ENCODE measurements around the gene NOC3L. TPM values are rescaled to one million over a fixed set of nuclear protein-coding genes. Genes with fewer than 3 reads are reported as not detected.
"Not testable (repeated sequence)": the region's sequence is repeated elsewhere in the genome, so short reads cannot be mapped to it uniquely, and the experiment has no call there.

Gene NOC3L
- total RNA-seq, 1 donor from 2014 or later: 26.4 TPM

DNA sequence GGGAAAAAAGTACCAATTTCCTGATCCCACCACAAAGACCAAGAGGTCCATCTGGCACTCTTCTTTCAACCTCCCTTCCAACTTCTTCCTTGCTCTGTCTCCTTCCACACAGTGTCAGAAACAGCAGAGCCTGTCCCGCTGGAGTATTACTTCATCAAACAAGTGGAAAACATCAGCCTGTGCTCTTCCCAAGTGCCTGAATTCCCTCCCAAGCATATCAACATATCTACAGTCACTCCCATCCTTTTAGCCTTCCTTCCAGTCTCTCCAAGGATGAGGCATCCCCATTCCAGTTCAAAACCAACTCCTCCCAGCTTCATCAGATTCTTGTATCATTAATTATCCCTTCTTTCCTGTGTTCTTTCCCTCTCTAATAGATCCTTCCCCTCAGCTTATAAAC, 1.7 kb upstream of the NOC3L start:
- intact Hi-C loops (cut with micrococcal nuclease): loop anchor here (5.0 kb wide), 3 partner anchors 78 to 1198 kb away; partner anchors contain the start of genes CEP55 and SORBS1

DNA sequence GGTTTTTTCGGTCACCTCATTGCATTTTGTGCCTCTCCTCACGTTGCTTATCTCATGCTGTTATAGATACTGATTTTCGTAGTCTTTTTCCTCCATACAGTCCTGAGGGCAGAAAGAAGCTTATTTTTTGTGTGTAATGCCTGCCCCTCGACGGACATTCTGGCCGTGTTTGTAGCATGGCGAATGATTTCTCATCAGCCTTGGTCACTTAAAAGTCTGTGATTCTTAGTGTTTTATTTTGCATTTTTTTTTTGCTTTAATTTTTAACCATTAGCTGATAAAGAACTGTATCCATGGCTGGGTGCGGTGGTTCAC, 469 bp upstream of the NOC3L start:
- intact Hi-C loops (cut with micrococcal nuclease): loop anchor here (1.0 to 5.0 kb wide), 7 partner anchors 43 to 1514 kb away; partner anchors contain the start of genes CEP55, EXOC6 and SORBS1

DNA sequence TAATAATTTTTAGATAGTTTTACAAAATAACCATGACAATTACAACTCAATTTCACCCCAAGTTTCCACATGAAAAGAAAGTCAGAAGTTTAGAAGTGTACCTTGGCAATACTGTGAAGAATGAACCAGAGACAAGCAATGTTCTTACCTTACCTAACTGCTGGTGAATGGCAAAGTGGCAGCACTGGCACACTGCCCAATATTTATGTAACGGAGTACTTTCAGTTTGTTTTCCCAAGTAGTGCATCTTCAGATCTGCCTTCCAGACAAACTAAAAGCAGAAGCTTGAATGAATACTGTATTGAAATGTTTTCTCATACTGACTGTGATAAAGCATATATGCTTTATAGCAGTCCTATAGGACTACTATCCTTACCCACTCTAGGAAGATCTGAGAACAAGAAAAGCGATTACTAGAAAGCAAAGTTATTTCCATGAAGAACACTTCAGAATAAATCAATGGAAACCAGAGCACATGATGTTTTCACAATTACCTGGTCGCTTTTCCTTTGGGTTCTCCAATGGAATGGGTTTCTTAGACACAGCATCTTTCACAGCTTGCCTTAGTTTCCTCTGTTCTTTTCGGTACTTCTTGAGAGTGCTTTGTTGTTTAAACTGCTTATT, 1.5 kb downstream of the NOC3L start:
- intact Hi-C loops (cut with micrococcal nuclease): loop anchor here (5.0 kb wide), 3 partner anchors 81 to 1201 kb away; partner anchors contain the start of genes CEP55 and SORBS1

DNA sequence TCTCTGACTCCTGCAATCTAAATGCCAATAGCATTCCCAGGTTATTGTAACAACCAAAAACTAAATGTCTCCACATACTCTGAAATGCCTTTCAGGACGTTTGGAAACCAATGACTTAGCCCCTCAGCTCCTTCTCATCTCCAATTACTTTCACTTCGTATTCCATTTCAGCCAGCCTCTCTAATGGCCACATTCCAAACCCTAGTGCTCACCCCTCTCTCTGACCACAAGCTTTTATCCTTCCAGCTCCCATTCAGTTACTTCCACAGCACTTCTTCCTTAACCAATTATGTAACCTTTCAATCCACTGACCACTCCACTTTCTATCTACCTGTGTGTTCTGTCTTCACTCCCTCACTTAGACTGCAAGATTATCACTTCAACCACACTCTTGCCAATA, 4.3 kb downstream of the NOC3L start:
- intact Hi-C loops (cut with micrococcal nuclease): no loop called here

DNA sequence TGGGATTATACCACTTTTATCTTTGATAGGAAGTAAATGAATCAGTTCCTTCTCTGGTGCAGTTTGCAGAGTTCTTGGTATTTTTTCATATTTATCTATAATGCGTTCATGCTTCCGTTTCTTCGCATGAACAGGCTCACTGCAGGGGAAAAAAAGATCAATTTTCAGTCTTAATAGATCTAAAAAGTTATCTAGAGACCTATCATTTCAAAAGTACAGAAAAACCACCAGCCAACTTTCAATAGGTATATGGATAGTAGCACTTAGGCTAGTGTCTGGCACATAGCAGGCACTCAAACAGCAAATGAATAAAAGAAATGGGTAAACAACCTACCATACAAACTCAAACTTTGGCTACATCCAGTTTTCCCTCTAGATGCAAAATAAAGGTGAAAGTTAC, 5.5 kb downstream of the NOC3L start:
- intact Hi-C loops (cut with micrococcal nuclease): no loop called here

DNA sequence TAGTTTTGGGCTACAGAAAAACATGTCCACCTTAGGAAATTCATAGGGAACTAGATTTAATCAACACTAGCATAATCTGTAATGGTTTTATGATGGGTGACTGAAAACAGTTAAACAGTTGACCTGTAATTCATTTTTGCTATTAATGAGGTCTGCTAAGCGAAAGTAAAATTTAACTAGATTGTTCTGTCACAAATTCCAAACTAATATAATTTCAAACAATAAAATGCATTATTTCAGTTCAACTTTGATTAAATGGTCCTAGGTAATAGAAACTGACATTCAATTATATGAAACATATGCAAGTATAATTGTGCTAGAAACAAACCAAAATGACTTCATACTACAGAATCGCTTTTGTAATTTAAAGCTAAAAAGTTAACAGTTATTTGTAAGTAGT, 6.9 kb downstream of the NOC3L start:
- intact Hi-C loops (cut with micrococcal nuclease): no loop called here

DNA sequence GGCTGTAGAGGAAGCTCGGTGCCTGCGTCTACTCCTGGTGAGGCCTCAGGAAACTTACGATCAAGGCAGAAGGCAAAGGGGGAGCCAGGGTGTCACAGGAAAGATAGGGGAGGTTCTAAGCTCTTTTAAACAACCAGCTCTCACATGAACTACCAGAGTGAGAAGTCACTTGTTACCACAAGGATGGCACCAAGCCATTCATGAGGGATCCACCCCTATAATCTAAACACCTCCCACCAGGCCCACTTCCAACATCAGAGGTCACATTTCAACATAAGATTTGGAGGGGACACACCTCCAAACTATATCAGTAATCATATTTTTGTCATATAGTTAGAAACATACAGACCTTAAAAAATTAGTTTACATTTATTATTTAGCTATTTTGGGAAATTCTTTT, 9.4 kb downstream of the NOC3L start:
- intact Hi-C loops (cut with micrococcal nuclease): no loop called here

DNA sequence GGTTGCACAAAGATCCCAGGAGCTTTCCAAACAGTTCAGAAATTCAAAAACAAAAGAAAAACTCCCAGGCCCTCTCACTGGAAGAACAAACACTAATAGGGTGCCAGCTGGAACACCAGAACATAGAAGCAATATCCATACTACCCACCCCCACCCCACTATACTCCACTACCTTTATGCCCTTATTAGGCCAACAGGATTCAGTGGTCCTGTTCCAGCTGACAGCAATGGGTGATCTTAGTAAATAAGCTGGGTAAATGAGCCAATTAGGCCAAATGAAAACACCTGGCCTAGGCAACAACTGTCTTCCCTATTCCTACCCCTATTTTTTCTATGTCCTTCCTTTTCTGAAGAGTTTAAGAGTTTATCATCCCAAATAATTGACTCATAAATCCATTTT, 11.7 kb downstream of the NOC3L start:
- intact Hi-C loops (cut with micrococcal nuclease): no loop called here

DNA sequence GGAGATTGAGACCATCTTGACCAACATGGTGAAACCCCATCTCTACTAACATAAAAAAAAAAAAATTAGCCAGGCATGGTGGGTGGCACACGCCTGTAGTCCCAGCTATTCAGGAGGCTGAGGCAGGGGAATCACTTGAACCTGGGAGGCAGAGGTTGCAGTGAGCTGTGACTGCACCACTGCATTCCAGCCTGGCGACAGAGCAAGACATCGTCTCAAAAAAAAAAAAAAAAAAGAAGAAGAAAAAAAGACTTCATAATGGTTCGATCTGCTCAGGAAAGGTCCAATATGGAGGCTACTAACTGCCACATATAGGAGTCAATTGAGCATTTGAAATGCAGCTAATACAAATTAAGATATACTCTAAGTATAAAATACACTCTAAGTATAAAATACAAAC, 12.2 kb downstream of the NOC3L start:
- intact Hi-C loops (cut with micrococcal nuclease): not testable (repeated sequence)

DNA sequence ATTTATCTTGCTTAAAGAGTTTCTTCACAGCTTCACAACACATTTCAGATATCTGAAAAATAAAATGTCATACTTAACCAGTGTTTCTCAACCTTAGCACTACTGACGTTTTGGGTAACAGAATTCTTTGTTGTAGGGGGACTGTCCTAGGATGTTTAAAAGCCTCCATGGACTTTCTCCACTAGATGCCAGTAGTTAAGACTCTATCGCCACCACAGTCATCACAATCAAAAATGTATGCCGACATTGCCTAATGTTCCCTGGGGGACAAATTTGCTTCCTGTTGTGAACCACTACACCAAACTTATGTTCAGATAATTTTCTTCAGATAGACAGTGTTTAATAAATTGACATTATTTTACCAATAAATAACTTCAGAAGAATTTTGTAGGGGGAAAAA, 13.4 kb downstream of the NOC3L start:
- intact Hi-C loops (cut with micrococcal nuclease): no loop called here

DNA sequence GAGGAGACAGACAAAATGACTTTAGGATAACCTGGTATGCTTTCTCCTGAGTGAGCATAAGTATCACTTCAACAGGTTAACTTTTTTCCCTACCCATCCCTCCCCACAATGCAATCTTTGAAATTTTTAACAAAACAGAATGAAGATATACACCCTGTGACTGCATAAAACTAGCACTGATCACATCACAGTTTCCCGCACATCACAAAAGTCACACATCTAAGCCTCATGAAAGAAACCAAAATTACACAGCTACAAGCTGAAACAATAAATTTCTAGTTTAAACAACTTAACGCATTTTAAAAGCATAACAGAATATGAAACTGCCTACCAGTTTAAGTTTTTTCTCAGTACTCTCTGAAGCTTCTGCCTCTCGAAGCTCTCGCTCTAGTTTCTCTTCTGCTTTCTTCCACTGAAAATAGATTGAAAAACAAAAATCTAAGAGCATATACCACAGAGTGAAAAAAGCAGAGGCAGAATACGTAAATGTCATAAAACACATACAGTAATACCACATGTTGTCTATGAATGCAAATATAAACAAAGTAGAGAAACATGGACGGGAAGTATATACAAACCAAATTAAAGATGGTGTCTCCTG, 18.1 kb downstream of the NOC3L start:
- intact Hi-C loops (cut with micrococcal nuclease): no loop called here

DNA sequence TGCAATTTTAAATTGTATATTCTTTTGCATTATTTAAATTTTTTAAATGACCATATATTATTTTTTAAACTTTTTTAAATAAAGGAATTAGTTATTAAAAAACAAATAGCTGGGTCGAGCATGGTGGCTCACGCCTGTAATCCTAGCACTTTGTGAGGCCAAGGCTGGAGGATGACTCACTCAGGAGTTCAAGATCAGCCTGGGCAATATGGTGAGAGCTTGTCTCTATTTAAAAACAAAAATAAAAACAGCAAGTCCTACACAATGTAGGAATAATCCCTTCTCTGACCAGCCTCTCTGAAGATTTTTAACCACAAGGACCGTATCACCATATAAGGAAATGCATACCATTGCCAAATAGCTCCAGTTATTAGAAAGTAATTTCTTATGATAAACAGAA, 19.6 kb downstream of the NOC3L start:
- intact Hi-C loops (cut with micrococcal nuclease): no loop called here

DNA sequence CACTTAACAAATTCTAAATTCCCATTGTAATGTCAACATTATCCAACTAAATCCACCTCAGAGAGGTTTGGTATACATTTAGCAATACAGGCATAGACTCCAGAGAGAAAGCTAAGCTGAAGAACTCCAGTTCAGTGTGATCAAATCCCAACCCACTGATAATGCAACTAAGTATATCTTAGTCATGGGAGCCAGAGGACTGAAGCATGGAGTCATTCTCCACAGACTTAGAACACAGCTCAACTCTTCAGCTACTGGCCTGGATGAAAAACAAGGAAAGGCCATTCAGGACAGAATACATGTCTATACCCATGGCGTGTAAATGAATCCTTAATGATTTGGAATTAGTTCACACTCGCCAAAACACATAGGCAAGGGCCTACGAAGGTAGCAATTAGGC, 27.9 kb downstream of the NOC3L start:
- intact Hi-C loops (cut with micrococcal nuclease): no loop called here

DNA sequence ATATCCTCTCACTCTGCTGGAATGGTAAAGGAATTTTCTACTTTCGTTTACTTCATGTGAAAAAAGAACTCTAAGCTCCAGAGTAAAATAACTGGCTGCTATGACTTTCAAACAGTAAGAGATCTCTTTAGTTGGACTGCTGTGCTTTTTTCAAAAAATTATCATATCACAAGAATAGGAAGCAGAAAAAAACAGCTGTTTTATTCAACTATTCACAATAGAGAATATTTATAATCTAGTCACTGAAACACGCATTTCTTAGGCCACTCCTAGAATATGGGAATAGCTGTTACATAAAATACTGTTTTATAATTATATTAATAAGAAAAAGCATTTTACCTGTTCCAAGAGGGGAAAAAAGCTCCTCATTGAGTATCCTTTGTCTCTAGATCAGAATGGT, 29.7 kb downstream of the NOC3L start:
- intact Hi-C loops (cut with micrococcal nuclease): no loop called here

DNA sequence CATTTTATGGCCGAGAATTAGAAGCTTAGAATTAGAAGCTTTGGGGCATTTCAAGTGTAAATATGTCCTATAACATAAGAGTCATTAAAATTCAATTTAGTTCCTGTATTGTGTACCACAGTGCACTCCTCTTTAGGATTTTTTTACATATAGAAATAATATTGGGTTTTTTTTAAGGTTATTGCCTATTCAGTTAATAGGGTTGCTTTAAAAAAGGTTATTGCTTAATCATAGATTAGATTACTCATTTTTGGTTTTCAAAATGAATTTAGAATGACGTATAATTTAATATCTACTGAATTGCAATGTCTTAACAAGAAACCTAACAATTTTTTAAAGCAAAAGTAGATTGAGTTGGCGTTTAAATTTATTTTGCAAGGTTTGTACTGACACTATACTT, 34.1 kb downstream of the NOC3L start:
- intact Hi-C loops (cut with micrococcal nuclease): no loop called here

DNA sequence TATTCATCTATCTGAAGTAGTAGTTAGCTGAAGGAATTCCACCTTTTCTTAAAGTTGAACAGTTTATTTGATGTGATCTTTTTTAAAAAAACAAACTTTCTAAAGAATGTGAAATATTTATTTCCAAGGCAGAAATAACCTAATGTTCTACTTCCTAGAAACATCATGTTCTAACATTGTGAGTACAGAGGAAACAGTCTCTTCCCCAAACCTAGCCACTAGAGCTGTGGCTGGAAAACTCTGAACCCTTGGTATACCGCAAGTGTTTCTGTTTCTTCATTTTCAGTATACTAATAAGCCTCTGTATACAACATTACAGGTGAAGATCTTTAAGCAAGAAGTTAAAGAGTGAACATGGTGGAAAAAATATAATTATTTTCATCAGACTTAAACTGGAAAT, 35.1 kb downstream of the NOC3L start:
- intact Hi-C loops (cut with micrococcal nuclease): no loop called here

DNA sequence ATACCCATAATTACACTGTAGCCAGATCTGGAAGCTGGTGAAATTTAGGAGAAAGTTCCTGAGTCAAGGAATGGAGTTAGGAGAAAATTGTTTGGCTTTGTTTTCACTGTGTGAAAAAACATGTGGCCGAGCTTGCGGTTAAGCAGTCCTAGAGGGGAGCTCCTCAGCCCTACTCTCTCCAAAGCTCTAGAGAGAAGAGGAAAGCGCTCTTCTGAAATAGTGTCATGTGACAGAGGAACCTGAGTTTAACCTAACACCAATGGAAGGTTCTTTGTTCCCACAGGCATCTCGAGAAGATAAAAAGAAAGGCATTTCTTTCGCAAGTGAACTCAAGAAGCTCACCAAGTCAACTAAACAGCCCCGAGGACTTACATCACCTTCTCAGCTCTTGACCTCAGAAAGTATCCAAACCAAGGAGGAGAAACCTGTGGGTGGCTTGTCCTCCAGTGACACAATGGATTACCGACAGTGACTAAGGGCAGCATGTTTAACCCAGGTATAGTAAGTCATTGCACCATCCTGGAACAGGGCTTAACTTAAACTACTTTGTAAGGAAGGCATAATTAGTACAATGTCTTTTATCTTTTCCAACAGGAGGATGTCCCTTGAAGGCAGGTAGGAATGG, 38.0 kb downstream of the NOC3L start:
- intact Hi-C loops (cut with micrococcal nuclease): no loop called here

DNA sequence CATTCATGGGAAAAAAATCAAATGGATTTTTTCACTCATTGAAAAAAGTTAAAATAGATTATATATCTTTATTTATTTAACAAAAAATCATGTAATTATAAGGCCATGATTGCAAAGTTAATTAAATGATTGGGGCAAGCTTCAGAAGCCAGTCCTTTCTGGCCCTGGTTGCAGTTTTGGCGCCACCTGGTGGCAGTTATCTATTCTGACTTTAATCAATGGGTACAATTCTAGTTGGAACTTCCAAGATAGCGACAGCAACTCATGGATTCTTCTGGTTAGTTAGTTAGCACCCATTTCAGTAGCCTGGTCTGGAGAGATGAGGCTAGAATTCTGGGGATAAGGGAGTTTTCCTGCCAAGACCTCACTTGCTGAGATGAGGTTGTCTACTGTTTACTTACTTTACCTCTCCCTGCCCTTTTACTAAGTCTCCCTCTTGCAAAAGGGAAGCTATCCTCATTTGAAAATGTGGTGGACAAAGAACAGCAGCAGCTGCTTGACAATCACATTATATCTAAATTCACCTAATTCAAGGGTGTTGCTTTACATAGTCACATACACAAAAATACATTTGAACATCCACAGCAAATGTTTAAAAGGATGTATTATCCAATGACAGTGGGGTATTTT, 42.3 kb downstream of the NOC3L start:
- intact Hi-C loops (cut with micrococcal nuclease): loop anchor here (1.0 to 2.0 kb wide), 5 partner anchors 22 to 404 kb away; no protein-coding TSS in a partner anchor

DNA sequence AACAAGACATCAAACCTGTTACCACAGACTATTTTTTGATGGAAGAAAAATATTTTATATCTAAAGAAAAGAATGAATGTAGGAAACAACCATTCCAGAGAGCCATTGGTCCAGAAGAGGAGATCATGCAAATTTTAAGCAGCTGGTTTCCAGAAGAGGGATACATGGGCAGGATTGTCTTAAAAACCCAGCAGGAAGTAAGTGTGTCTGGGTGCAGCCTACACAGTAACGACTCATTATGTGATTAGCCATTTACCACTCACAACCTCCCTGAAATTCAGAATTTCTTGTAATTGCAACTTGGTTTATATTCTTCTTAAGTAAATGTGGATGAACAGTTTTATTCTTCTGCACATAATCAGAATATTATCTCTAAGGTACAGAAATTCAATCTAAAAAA, 46.2 kb downstream of the NOC3L start:
- intact Hi-C loops (cut with micrococcal nuclease): no loop called here

DNA sequence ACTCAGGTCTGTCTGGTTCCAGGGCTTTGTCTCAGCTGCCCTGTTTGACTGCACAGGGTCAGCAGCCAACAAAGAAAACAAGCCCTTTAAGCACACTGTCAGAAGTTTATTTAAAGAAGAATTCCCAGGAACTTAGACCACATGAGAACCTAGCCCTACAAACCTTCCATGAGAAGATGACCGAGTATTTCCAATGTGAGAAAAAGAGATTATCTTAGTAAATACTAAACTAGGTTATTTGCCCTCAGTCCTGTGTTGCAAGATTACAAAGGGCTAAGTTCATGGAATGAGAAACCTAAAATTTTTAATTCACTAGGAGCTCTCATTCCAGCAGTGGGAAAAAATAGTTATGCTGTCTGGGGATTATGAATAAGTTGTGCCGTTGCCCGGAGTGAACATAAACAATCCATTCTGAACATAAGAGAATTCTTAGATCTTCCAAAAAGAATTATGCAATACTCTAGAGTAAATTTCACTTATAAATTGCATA, 46.7 kb downstream of the NOC3L start:
- intact Hi-C loops (cut with micrococcal nuclease): no loop called here

DNA sequence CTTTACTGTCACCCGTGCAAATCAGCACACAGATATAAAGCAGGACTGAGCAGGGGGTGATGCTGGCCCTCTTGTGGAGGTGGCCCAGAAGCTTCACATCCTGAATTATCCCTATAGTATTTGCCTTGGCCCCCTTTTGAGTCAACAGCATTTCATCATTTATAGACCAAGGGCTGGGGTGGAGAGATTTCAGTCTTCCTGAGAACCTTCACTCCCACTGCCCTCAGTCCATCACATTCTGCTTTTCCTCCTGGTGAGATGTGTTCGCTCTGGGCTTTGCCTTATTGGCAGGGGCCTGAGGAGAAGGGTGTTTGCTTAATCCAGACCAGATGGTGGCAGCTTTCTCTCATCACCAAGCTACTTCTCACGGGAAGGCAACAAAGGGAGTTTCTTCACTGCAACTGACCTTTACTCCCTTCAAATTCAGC, 47.7 kb downstream of the NOC3L start:
- intact Hi-C loops (cut with micrococcal nuclease): no loop called here

DNA sequence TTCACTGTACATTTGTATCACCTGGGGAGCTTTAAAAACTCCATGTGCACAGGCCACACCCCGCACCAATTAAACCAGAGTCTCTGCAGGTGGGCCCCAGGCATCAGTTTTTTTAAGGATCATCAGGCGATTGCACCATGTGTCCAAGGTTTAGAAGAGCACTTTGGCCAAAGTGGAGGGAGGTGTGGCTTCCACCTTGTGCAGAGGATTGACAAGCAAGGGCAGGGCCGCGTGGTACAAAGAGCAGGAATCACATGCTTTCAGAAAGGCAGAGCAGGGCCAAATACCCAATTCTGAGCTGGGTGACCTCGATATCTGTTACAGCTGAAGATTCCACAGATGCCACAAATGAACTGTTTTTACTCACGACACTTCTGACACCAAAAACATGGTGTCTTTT, 52.4 kb downstream of the NOC3L start:
- intact Hi-C loops (cut with micrococcal nuclease): no loop called here
